Psoas muscle (tissue), 8 donors: Measurements from ENCODE around the gene ANO7. TPM values are rescaled to one million over a fixed set of nuclear protein-coding genes. Genes with fewer than 3 reads are reported as not detected.

Experiments used
- ATAC-seq, 4 donors: fragments of 200-7000 bp; cut with Tn5 transposase; one replicate each; pipeline ENCODE4 v1.9.1; 2020; ENCODE audit warnings: moderate library complexity in 3 of 4, mild to moderate bottlenecking in 2 of 4
- DNase-seq, 2 donors: peaks; one replicate each; pipeline ENCODE4 v3.0.0-alpha.2; 2020
- H3K27ac ChIP-seq: fragments of 200-600 bp; one replicate; pipeline ENCODE4 v1.8.0; 2022
- H3K27me3 ChIP-seq, 3 donors: fragments of 200-600 bp in 1 of 3; one replicate each; pipeline versions ENCODE4 v1.6.1 to v1.8.0; 2013 to 2022; ENCODE audit warnings: low read length in 2 of 3, mild to moderate bottlenecking in 2 of 3, moderate library complexity in 1 of 3; ENCODE audit not compliant: insufficient read depth in 3 of 3
- H3K36me3 ChIP-seq, 2 donors: fragments of 200-600 bp in 1 of 2; one replicate each; pipeline versions ENCODE4 v1.6.1 to v1.8.0; 2013 to 2022; ENCODE audit warnings: low read depth in 1 of 2, mild to moderate bottlenecking in 1 of 2, moderate library complexity in 1 of 2; ENCODE audit not compliant: insufficient read depth in 1 of 2
- H3K4me1 ChIP-seq: fragments of 200-600 bp; one replicate; pipeline ENCODE4 v1.8.0; 2022
- H3K4me3 ChIP-seq: fragments of 200-600 bp; one replicate; pipeline ENCODE4 v1.8.0; 2022; ENCODE audit warnings: mild to moderate bottlenecking
- H3K9me3 ChIP-seq: fragments of 200-600 bp; one replicate; pipeline ENCODE4 v1.8.0; 2022
- CTCF ChIP-seq: fragments of 200-600 bp; IDR thresholded peaks from one replicate; pipeline ENCODE4 v1.8.0; 2022; ENCODE audit warnings: antibody characterized with exemption
- WGBS, 3 donors: extraction: QIAGEN DNeasy Blood & Tissue Kit; methylation state at CpG; one replicate each; pipeline versions ENCODE4 v1.1.6 to v1.1.7; 2013; 5-methylcytosine and 5-hydroxymethylcytosine counted together
- intact Hi-C, 2 donors: fragments of 100-400 bp; cut with DNase I; formaldehyde crosslinking; loops; one replicate each; pipeline versions ENCODE4 v1.11.0 to v1.14.2; 2022
- polyA plus RNA-seq, 3 donors: library from polyadenylated mRNA; stranded (reverse); fragments of 200-250 nt; gene quantifications; one replicate each; pipeline ENCODE4 v1.2.3, GENCODE V29; 2013
- total RNA-seq, 4 donors: library from RNA; stranded (reverse); fragmentation: NEBNext Ultra II Directional in 2 of 4; extraction: Animal tissue kit (Norgen Biotek cat#: 25700) in 2 of 4; gene quantifications; one replicate each; pipeline versions ENCODE4 v1.2.1 to v1.2.4, GENCODE V29; 2021 to 2023
- donor health status: healthy with polysubstance abuse.
- donor health status: DM: no; HTN: no; CAD: no; lungs with moderate emphysema.
- donor health status: Bipolar disorder and iron deficiency.
- donor health status: healthy.
- donor health status: DM: yes; HTN: yes; CAD: no.
- donor health status: DM: no; HTN: no; CAD: no.
- donor health status: DM: no; HTN: no; CAD: no.
- donor health status: DM: yes; HTN: yes; CAD: no.

ANO7 gene
- total and polyA plus RNA-seq, 7 donors = 0.22 to 1.8 (median 0.47) TPM

GRCh38 chr2:241151934-241152660, 36.4 kb upstream of the ANO7 start:
- Histone ChIP-seq H3K27ac (no peak overlapping the region), H3K27me3 (peaks cover 0 to 4% (median 0%) of the 10 kb centered on the region in 3 donors), H3K9me3 (no peaks in the 10 kb centered on the region), H3K36me3 (peaks cover 0 to 29% of the 10 kb centered on the region in 2 donors), H3K4me1 (peaks cover 14% of the 10 kb centered on the region), H3K4me3 (no peak overlapping the region)
- intact Hi-C loops = loop anchor here in 1 of 2 donors (5.0 kb wide), 1 partner anchor 50 kb away; the partner anchor contains the start of gene MTERF4
- WGBS, 3 donors = 66 to 69% (median 68%) methylated on average over 8 of the region's 8 CpGs
- no peak for TF ChIP-seq CTCF
- DNase-seq = peak in 1 of 2 donors; percentile 17
- no peak for ATAC-seq

- DNase-seq = no peak
- no peaks in the 10 kb centered on the region for H3K9me3 ChIP-seq
- no peak for TF ChIP-seq CTCF
- no peak overlapping the region for H3K4me3 ChIP-seq
- H3K36me3 ChIP-seq = peaks cover 0 to 44% of the 10 kb centered on the region in 2 donors
- H3K27me3 ChIP-seq = no peaks in the 10 kb centered on the region
- H3K4me1 ChIP-seq = peaks cover 11% of the 10 kb centered on the region
- no peak for ATAC-seq
- H3K27ac ChIP-seq = no peak overlapping the region
- intact Hi-C loops = loop anchor here in 1 of 2 donors (5.0 kb wide), 1 partner anchor 51 kb away; the partner anchor contains the start of gene MTERF4
- 79 to 88% (median 87%) methylated on average over 7 of the region's 7 CpGs for WGBS, 3 donors
Observed at GRCh38 chr2:241153616-241154015, 34.9 kb upstream of the ANO7 start.

- Histone ChIP-seq H3K27ac (no peak overlapping the region), H3K9me3 (no peaks in the 10 kb centered on the region), H3K4me1 (peaks cover 9% of the 10 kb centered on the region), H3K36me3 (peaks cover 4 to 57% of the 10 kb centered on the region in 2 donors), H3K4me3 (no peak overlapping the region), H3K27me3 (no peaks in the 10 kb centered on the region)
- DNase-seq = no peak
- peak in 1 of 4 donors; percentile 25 for ATAC-seq
- 93 to 97% (median 95%) methylated on average over 4 of the region's 4 CpGs for WGBS, 3 donors
- TF ChIP-seq CTCF = no peak
- intact Hi-C loops = loop anchor here in 1 of 2 donors (5.0 kb wide), 1 partner anchor 53 kb away; the partner anchor contains the start of gene MTERF4
Observed at GRCh38 chr2:241154915-241155314, 33.6 kb upstream of the ANO7 start.

- ATAC-seq (no peak), DNase-seq (no peak)
- Histone ChIP-seq H3K36me3 (peaks cover 4 to 63% of the 10 kb centered on the region in 2 donors), H3K27me3 (no peaks in the 10 kb centered on the region), H3K4me1 (peaks cover 8% of the 10 kb centered on the region), H3K9me3 (no peaks in the 10 kb centered on the region), H3K27ac (no peak overlapping the region), H3K4me3 (no peak overlapping the region)
- intact Hi-C loops = no loop called here
- WGBS, 3 donors = 60 to 68% (median 64%) methylated on average over 1 of the region's 1 CpG
- no peak for TF ChIP-seq CTCF
Observed at GRCh38 chr2:241155936-241156335, 32.5 kb upstream of the ANO7 start.
